Keratinocyte (primary cell): Measurements from ENCODE around the gene RHOB. TPM values are rescaled to one million over a fixed set of nuclear protein-coding genes. Genes with fewer than 3 reads are reported as not detected.

Experiments
- DNase-seq: peaks from one replicate; pipeline ENCODE4 v3.0.0-alpha.2; 2011; ENCODE audit warnings: low read depth, missing footprints, low spot score
- FAIRE-seq: peaks from 2 replicates; lab custom pipeline; 2011; peaks lifted over from hg19 to GRCh38; lab: Jason Lieb, UNC
- H2AFZ ChIP-seq: 2 replicates; pipeline ENCODE4 v1.6.0; 2012; ENCODE audit warnings: low read length, control low read depth, inconsistent platforms; ENCODE audit not compliant: control insufficient read depth
- H3K27ac ChIP-seq: 2 replicates; pipeline ENCODE4 v1.5.1; 2011; ENCODE audit warnings: low read length; ENCODE audit not compliant: control insufficient read depth, insufficient read depth
- H3K27me3 ChIP-seq: 3 replicates; pipeline ENCODE4 v1.6.0; 2011; ENCODE audit warnings: low read length; ENCODE audit not compliant: control insufficient read depth, insufficient read depth; ENCODE audit errors: extremely low read depth
- H3K36me3 ChIP-seq, 2 experiments: 2 replicates in 1 of 2; 3 replicates in 1 of 2; pipeline ENCODE4 v1.5.1; 2011; ENCODE audit warnings: low read length in 2 of 2, mild to moderate bottlenecking in 1 of 2; ENCODE audit not compliant: control insufficient read depth in 2 of 2, insufficient read depth in 2 of 2; ENCODE audit errors: extremely low read depth in 1 of 2
- H3K4me1 ChIP-seq: 3 replicates; pipeline ENCODE4 v1.5.1; 2011; ENCODE audit warnings: low read length; ENCODE audit not compliant: control insufficient read depth, insufficient read depth; ENCODE audit errors: extremely low read depth
- H3K4me2 ChIP-seq: 3 replicates; pipeline ENCODE4 v1.6.0; 2011; ENCODE audit warnings: low read depth, low read length; ENCODE audit not compliant: control insufficient read depth, insufficient read depth; ENCODE audit errors: extremely low read depth
- H3K4me3 ChIP-seq, 3 experiments: fragments of 200-600 bp in 1 of 3; sonication (generic) in 1 of 3; 2 replicates in 2 of 3; 3 replicates in 1 of 3; pipeline ENCODE4 v1.5.1; 2011 to 2016; ENCODE audit warnings: low read length in 3 of 3, mild to moderate bottlenecking in 3 of 3, control low read depth in 2 of 3, inconsistent platforms in 1 of 3, low read depth in 1 of 3, mixed read lengths in 1 of 3, mixed run types in 1 of 3, moderate library complexity in 1 of 3; ENCODE audit not compliant: control insufficient read depth in 2 of 3, insufficient read depth in 2 of 3; ENCODE audit errors: extremely low read depth in 1 of 3
- H3K79me2 ChIP-seq: 2 replicates; pipeline ENCODE4 v1.6.0; 2012; ENCODE audit warnings: low read length; ENCODE audit not compliant: control insufficient read depth, insufficient read depth
- H3K9ac ChIP-seq: 3 replicates; pipeline ENCODE4 v1.6.0; 2011; ENCODE audit warnings: low read length; ENCODE audit not compliant: control insufficient read depth, insufficient read depth; ENCODE audit errors: extremely low read depth
- H3K9me1 ChIP-seq: 3 replicates; pipeline ENCODE4 v1.6.0; 2011; ENCODE audit warnings: low read length; ENCODE audit not compliant: control insufficient read depth, insufficient read depth; ENCODE audit errors: extremely low read depth
- H3K9me3 ChIP-seq: 2 replicates; pipeline ENCODE4 v1.5.1; 2012; ENCODE audit warnings: low read depth, low read length; ENCODE audit not compliant: control insufficient read depth
- H4K20me1 ChIP-seq: 3 replicates; pipeline ENCODE4 v1.6.0; 2011; ENCODE audit warnings: low read length; ENCODE audit not compliant: control insufficient read depth, insufficient read depth; ENCODE audit errors: extremely low read depth
- CTCF ChIP-seq, 3 experiments: IDR thresholded peaks in 1 of 3; conservative IDR thresholded peaks in 1 of 3; optimal IDR thresholded peaks in 1 of 3; 2 replicates in 2 of 3; 3 replicates in 1 of 3; pipeline versions ENCODE3 to v1.5.1; 2011; ENCODE audit warnings: low read length in 3 of 3, mild to moderate bottlenecking in 3 of 3, moderate library complexity in 2 of 3, control low read depth in 1 of 3, inconsistent platforms in 1 of 3; ENCODE audit not compliant: insufficient read depth in 2 of 3; ENCODE audit errors: extremely low read depth in 1 of 3
- EZH2 ChIP-seq: IDR thresholded peaks from one replicate; pipeline ENCODE4 v1.6.1; 2012; ENCODE audit warnings: inconsistent platforms, mild to moderate bottlenecking, low read length, moderate library complexity
- dilution Hi-C: fragments of 300-500 bp; cut with MboI; formaldehyde crosslinking; loops from one replicate; pipeline ENCODE4 v1.7.0; 2020; ENCODE audit warnings: low sequenced_read_pairs; ENCODE audit not compliant: extremely low pct_ligation_motif_present
- polyA plus RNA-seq, 5 experiments: library from polyadenylated mRNA; depleted of rRNA in 3 of 5; stranded (reverse) in 3 of 5; stranded (forward) in 1 of 5; unstranded in 1 of 5; fragments of >200 nt; gene quantifications; 1 replicate in 1 of 5; 2 replicates in 3 of 5; 3 replicates in 1 of 5; pipeline versions ENCODE4 v1.2.1 to v1.2.3, GENCODE V29; 2011 to 2012; ENCODE audit warnings: missing spikeins in 2 of 5, low read depth in 1 of 5, low replicate concordance in 1 of 5

Gene RHOB
- polyA plus RNA-seq, 1 donor (not counting 4 experiments of a cell fraction or from before 2014, with no cell fraction given) = 23.6 TPM

GRCh38 chr2:20425884-20426283, 21.0 kb upstream of the RHOB start:
- no peak for DNase-seq
- H4K20me1 ChIP-seq = no peaks in the 10 kb centered on the region
- H3K9me3 ChIP-seq = no peaks in the 10 kb centered on the region
- dilution Hi-C loops = no loop called here
- H3K27ac ChIP-seq = no peak overlapping the region
- no peak overlapping the region for H3K4me3 ChIP-seq
- no peak overlapping the region for H2AFZ ChIP-seq
- no peaks in the 10 kb centered on the region for H3K36me3 ChIP-seq
- no peak overlapping the region for H3K4me2 ChIP-seq
- peaks cover 42% of the 10 kb centered on the region for H3K4me1 ChIP-seq
- FAIRE-seq = no peak
- H3K27me3 ChIP-seq = no peaks in the 10 kb centered on the region
- no peaks in the 10 kb centered on the region for H3K9me1 ChIP-seq
- TF ChIP-seq CTCF (optimal IDR thresholded peaks at IDR 0.05 in 1 of 3, IDR thresholded peaks at IDR 0.05 in 1 of 3, conservative IDR thresholded peaks at IDR 0.05 in 1 of 3; ENCODE audit: extremely low read depth in 1 of 3, insufficient read depth in 2 of 3, low read length in 3 of 3) (no peak), EZH2 (no peak)
- H3K9ac ChIP-seq = no peak overlapping the region
- no peaks in the 10 kb centered on the region for H3K79me2 ChIP-seq

- dilution Hi-C loops = no loop called here
- no peak for TF ChIP-seq CTCF (optimal IDR thresholded peaks at IDR 0.05 in 1 of 3, IDR thresholded peaks at IDR 0.05 in 1 of 3, conservative IDR thresholded peaks at IDR 0.05 in 1 of 3; ENCODE audit: extremely low read depth in 1 of 3, insufficient read depth in 2 of 3, low read length in 3 of 3)
- no peak for TF ChIP-seq EZH2
- H3K9me1 ChIP-seq = no peaks in the 10 kb centered on the region
- no peaks in the 10 kb centered on the region for H3K9me3 ChIP-seq
- no peak overlapping the region for H3K4me3 ChIP-seq
- H3K4me1 ChIP-seq = peaks cover 34% of the 10 kb centered on the region
- FAIRE-seq = no peak
- no peaks in the 10 kb centered on the region for H3K36me3 ChIP-seq
- H2AFZ ChIP-seq = no peak overlapping the region
- H4K20me1 ChIP-seq = no peaks in the 10 kb centered on the region
- no peak overlapping the region for H3K27ac ChIP-seq
- no peaks in the 10 kb centered on the region for H3K79me2 ChIP-seq
- H3K27me3 ChIP-seq = no peaks in the 10 kb centered on the region
- no peak for DNase-seq
- H3K9ac ChIP-seq = no peak overlapping the region
- H3K4me2 ChIP-seq = no peak overlapping the region
These were observed 18.8 kb upstream of the RHOB start for GRCh38 chr2:20427931-20428526.
